NCI-H524 (cell line): Measurements from ENCODE around the gene NAT16.
A peak's percentile ranks its signal among the peaks of the same experiment; 100 is the strongest.

Experiments used
- DNase-seq, 2 experiments: peaks; one replicate each; lab custom pipeline; 2025; lab: John Stamatoyannopoulos, UW

NAT16 gene

DNA sequence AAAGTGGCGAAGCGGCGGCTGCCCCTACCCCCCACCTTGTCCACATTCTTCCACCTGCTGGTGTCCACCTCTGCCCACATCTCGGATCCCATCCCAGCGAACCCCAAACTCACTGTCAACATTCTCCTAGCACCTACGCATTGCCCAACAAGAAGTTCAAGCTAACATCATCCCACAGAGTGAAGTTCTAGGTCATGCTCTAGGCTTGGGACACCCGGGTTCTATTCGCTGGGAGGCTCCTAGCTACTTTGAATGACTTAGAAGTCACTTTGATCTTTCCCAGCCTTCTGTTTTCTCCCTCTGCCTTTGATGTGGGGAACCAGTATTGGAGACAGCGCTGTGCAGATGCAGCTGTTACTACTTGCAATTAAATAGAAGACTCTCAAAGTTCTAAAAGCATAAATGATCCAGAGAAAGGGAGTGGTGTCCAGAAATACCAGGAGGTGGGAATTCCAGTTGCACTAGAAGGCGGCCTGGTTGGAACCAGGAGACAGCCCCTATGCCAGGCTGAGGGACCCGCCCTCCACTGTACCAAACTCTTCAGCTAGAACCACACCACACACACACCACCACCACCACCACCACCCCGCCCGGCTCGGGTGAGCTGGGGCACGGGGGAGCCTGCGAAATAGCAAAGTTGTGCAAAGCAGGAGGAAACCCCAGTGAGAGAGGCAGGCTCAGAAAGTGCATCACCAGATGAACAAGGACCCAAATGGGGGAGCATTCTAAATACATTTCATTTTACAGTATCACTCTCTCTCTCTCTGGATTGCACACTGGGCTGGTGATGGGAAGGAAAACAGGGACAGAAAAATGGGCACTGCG is 9.3 kb downstream of the NAT16 start:
- no peak for DNase-seq

GRCh38 chr7:101169838-101170551 is 10.1 kb downstream of the NAT16 start:
- peak in 1 of 2 experiments; percentile 59 for DNase-seq

DNA sequence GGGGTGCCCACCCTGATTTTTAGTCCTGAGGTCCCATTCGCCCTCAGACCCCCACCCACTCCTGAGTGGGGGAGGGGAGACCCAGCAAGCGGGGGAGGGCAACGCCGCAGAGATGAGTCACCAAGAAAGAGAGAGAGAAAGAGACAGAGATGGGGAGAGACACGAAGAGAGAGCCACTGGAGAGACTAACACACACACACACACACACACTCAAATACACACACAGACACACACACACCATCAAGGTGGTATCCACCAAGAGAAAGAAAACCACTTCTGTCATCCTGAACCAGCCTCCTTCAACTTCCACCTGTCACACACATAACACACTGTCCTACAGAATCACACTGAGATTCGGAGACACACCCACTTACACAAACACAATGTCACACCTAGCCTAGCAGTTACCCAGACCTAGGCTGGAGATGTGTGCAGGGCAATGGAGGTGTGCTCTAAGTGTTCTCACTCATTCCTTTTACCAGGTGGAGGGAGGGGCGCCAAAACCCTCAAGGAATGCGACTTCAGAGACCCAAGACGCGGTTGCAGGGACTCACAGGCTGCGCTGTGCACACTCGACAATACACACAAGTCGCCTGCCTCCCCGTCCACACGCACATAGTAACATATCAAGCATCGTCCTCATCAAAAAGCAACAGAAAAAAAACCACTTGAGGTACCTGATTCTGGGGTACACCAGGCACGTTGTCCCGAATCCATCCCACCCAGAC is 10.8 kb downstream of the NAT16 start:
- DNase-seq = no peak

DNA sequence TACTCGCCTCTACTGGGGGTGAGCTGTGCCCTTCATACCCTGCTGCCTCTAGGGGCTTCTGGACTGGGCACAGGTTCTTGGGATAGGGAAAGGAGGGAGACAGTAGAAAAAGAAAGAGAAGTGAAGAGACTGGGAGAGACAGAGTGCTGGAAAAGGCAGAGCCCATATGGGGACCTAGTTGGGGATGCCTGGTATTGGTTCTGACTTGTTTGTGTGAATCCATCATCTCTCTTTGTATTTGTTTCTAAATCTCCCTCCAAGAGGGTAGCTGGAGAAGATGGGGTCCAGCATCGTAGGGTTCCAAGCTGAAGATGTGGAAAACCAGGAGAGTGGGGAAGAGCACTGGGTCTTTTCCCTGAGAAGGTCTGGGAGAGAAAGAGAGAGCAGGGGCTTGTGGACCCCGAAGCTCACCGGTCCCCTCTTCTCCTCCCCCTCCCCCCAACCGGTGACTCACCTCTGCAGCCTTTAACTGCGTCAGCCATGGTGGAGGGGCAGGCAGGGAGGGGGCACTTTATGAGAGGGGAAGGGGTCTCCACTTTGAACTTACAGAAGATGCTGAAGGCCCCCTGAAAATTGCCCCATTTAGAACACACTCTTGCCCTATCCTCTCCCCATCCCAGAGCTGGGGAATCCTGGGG is 11.6 kb downstream of the NAT16 start:
- DNase-seq = no peak

DNA sequence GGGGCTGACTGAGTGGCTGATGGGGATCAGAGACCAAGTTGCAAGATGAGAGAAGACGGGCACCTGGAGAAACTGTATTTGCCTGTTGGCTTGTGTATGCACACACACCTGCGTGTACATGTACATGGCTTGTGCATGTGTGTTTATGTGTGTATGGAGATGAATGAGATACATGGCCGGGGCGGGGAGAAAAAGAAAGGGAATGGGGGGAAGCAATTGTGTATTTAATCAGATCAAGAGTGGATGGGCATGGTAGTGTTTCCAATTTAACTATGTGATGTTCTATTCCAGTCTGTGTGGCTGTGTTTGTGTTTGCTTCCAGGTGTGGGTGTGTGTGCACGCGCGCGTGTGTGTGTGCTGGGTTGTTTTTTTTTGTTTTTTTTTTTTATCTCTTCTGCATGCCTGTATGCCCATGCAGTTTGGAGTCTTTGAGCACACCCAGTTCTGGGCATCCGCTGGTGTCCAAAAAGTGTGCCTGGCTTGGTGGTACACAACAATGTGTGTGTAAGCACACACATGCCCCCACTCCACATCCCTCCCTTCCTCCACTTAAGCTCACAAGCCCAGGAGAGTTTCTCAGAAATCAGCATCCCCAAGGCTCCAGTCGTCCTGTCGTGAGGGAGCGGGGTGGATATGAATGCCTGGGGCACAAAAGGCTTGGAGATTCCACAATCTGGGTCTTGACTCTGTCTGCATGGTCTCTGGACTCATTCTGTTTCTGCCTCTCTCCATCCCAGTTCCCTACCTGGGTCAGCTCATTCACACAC is 12.3 kb downstream of the NAT16 start:
- no peak for DNase-seq

- DNase-seq = peak; percentile 88 to 93
These were observed 13.0 kb downstream of the NAT16 start for GRCh38 chr7:101166909-101167644.

DNA sequence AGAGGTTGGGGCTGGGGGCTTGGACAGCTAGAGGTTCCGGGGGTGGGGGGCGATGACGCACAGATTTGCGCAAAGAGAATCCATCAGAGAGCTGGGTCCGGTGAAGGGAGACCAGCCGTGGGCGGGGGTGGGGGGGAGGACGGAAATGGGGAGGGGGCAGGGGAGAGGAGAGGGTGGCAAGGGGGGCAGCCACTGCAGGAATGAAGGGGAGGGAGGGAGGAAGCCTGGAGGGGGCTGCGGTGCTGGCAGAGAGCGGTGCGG is 13.5 kb downstream of the NAT16 start:
- no peak for DNase-seq

GRCh38 chr7:101165958-101166647 is 14.0 kb downstream of the NAT16 start:
- DNase-seq = peak in 1 of 2 experiments; percentile 50

- DNase-seq = peak; percentile 80 to 94
These were observed 14.8 kb downstream of the NAT16 start, which contains the start of gene VGF for GRCh38 chr7:101165075-101165957. TSS of gene VGF (minus strand) at chr7:101165569. CDS start at chr7:101164843, 726 bp downstream.

- DNase-seq = peak in 1 of 2 experiments; percentile 29
These were observed 15.8 kb downstream of the NAT16 start for GRCh38 chr7:101164071-101164840.

- DNase-seq = peak; percentile 39 to 53
These were observed 16.6 kb downstream of the NAT16 start for GRCh38 chr7:101163279-101164070.

DNA sequence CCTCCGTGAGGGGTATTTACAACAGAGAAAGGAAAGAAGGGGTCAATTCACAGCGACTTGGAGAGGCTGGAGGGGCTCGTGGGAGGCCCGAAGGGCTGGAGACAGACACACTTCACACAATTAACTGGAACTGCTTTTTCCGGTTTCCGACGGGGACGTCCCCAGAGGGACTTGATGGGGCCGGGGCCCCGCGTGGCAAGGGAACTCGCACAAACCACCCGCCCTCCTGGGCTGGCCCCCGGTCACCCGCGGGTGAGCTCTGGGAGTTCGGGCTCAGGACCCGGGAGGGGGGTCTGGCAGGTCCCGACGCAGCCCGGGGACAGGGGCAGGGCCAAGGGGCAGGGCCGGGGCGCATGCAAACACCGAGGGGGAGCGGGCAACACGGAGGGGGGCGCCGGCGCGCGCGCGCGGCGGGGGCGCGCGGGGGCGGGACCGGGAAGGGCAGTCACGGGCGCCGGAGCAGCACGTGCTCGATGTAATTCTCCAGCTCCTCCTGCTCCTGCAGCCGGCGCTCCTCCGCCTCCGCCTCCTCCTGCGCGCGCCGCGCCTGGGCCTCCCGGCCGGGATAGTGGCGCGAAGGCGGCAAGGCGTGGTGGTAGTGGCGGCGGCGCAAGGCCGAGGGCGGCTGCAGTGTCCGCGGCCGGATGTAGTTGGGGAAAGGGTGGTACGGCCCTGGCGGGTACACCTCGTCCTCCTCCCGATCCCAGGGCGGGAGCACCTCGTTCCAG is 17.4 kb downstream of the NAT16 start:
- peak; percentile 16 to 54 for DNase-seq

DNA sequence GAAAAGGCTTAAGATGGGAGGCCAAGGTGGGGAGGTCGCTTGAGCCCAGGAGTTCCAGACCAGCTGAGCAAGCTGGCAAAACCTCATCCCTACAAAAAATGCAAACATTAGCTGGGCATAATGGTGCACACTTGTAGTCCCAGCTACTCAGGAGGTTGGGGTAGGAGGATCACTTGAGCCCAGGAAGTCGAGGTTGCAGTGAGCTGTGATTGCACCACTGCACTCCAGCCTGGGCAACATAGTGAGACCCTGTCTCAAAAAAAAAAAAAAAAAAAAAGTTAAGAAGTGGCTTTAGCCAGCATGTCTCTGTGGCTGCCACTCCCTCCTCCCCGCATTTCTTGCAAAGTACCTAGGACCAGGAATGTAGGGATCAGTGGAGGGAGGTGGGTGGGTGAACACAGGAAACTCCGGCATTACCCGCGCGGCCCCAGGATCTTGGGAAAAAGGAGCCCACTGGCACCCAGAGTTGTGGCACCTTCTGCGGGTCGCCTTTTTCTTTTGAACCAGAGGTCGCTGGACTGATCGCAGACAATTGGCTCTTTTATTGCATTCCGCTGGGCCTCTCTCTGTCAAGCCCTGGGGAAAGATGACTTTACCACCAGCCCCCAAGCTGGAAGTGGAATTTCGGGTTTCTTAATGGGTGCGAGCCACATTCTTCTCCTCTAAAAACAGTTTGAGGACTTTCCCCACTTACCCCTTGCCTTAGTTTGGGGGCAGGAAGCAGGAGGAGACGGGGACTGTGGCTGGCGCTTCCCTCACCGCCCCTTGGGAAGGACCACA is 18.2 kb downstream of the NAT16 start:
- DNase-seq = no peak

- no peak for DNase-seq
These were observed 19.2 kb downstream of the NAT16 start for GRCh38 chr7:101160910-101161309.

DNA sequence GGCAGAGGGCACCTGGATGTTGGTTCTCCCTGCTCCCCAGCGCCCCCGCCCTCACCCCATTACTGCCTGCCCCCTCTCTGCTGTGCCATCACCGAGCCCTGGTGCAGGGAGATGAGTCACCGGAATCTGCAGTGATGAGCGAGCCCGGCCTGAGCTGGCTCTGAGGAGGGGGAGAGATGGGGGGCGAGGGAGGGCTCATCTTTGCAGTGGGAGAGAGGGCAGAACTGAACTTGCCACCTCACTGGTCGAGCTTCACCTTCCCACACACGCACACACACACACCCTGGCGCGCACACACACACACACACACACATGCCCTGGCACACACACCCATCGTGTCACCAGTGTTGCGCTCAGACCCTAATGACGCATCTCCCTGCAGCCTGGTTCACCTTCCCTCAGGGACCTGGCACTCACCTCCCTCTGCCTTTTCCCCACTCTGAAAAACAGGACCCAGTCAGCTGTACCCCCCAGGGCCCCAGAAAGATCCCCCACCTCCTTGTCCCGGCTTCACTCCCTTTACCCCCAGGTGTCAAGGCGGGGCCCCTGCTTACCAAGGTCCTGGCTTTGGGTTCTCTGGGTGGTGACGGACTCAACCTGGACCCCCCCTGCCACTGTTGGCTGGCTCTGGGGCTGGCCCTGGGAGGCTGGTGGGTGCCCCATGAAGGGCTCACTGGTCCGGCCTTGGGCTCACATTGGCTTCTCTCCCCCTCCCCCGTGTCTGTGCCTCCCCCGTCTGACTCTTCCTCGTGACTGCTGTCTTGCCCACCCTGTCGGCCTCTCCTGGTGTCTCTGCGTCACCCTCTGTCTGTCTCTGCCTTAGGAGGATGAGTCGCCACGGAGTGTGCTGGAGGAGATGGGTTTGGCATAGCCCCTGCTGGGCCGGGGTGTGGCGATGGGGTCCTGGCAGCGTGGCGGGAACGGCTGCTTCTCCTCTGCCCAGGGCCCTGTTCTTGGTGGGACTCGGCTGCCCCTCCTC is 20.1 kb downstream of the NAT16 start:
- no peak for DNase-seq
